CD1c-positive myeloid dendritic cell (primary cell): ENCODE measurements around the gene CDK2.

Experiments used
- DNase-seq: peaks from one replicate; pipeline ENCODE4 v3.0.0-alpha.2; 2016; ENCODE audit errors: extremely low spot score

Gene CDK2

DNA sequence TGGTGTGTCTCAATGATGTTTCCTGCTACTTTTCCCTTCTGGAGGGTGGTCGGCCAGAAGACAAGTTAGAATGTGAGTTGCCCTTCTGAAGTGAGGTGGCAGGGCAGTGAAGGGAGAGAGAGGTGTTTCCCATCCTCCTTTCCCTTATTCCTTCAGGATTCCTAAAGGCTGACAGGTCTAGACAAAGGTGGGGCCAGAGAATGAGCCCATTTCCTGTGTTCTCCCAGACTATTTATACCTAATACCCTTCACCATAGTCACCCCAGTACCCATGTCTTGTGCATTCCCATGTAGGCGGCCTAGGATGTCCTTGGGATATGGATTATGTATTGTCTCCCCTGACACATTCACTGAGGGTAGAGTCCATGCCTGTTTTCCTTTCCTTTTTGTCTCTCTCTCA, 28.6 kb upstream of the CDK2 start:
- no peak for DNase-seq

- no peak for DNase-seq
Measured at GRCh38 chr12:55938826-55939501, 27.7 kb upstream of the CDK2 start.

DNA sequence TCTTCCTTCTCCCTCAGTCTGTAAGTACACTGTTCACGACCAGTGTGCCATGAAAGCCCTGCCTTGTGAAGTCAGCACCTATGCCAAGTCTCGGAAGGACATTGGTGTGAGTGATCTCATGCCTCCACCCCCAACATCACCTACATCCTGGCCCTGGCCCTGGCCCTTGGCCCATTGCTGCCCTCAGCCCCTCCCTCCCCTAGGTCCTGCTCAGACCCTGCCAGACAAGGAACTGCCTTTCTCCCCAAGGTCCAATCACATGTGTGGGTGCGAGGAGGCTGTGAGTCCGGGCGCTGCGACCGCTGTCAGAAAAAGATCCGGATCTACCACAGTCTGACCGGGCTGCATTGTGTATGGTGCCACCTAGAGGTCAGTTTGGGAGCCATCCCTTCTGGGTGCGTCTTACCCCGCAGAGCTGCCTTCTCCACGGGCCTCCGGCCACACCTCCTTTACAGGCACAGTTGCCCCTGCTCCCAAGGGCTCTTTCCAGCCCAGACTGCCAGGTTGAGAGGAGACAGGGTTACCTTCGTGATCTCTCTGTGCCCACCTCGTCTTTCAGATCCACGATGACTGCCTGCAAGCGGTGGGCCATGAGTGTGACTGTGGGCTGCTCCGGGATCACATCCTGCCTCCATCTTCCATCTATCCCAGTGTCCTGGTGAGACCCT, 26.4 kb upstream of the CDK2 start:
- DNase-seq, result peak; percentile 91

GRCh38 chr12:55942055-55942454, 24.6 kb upstream of the CDK2 start:
- no peak for DNase-seq

DNA sequence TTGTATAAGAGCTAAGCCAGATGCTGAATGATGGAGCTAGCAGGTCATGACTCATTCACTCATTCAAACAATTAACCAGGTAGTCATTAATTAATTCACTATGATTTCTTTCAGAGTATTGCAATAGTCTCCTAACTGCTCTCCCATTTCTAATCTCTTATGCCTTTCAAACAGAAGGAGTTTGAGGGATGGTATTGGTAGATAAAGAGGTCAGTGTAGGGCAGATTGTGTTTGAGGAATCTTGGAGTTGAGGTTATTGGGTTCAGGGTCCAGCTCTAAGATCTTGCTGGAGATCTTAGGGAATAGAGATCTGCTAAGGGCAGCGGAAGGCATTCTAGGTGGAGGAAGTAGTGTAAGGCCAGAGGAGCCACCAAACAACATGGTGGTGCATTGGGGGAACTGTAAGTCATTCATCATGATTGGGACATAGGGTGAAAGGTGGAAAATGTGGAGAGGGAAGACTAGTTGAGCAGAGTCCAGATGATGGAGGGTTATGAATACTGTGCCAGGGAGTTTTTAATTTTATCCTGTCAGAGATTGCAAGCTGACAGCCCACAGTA, 24.0 kb upstream of the CDK2 start:
- no peak for DNase-seq

DNA sequence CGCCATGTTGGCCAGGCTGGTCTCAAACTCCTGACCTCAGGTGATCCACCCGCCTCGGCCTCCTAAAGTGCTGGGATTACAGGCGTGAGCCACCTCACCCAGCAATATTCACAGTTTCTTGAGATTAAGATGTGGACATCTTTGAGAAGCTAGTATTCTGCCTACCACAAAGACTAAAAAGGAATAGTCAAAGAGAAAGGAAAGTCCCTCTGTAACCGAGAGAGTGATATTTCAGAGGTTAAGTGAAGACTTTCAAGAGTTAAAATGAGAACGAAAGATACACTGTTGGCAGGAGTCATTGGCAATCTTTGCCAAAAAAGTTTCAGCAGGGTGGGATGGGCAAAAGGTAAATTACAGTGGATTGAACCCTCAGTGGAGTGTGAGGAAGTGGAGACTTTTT, 20.1 kb upstream of the CDK2 start:
- no peak for DNase-seq

- DNase-seq, result no peak
Measured at GRCh38 chr12:55955344-55955743, 11.3 kb upstream of the CDK2 start.

GRCh38 chr12:55955800-55956508, 10.7 kb upstream of the CDK2 start:
- DNase-seq, result no peak

DNA sequence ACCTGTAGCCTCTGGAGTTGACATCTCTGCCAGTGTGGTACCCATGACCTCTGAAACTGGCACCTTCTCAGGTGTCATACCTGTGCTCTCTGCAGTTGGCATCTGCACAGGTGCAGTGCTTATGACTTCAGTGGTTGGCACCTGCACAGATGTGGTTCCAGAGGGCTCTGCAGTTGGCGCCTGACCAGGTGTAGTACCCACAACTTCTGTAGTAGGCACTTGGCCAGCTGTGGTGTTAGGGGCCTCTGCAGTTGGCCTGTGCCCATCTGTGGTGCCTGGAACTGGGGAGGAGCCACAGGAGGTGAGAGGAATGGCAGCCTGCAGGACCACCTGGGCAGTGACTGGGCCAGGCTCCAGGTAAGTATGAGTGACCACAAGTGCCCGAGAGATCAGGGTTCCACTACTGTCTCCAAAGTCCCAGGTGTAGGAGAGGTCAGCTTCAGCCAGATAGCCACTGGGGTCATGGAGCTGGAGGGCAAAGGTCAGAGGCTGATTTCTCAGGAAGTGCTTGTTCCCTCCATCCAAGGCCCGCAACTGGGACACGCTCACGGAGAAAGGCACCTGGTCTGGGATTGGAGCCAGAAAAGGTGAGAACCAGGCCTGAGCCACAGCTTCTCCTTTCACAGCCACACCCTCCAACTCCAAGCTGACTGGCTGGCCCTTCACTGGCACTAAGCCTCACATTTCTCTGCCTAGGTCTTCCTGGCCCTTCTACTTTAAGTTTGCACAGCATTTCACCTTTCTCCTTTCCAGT, 9.3 kb upstream of the CDK2 start:
- DNase-seq, result no peak

- no peak for DNase-seq
Measured at GRCh38 chr12:55963760-55964159, 2.9 kb upstream of the CDK2 start.

DNA sequence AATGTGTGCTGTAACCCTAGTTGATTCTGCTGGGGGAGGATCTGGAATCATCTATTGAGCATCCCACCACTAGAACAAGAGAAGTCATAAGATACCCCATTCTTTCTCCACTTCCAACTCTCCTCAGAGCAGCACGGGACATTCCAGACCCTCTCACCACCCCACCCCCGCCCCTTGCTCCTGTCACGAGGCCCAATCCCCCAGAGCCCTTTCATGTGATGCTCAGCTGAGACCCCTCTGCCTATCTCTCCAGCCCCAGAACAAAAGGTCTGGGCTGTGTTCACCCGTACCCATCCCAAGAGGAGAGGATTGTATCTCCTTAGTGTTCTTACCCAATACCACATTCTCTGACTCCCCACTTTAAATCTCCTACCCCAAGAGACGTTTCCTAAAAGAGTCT, 1.4 kb upstream of the CDK2 start:
- no peak for DNase-seq

DNA sequence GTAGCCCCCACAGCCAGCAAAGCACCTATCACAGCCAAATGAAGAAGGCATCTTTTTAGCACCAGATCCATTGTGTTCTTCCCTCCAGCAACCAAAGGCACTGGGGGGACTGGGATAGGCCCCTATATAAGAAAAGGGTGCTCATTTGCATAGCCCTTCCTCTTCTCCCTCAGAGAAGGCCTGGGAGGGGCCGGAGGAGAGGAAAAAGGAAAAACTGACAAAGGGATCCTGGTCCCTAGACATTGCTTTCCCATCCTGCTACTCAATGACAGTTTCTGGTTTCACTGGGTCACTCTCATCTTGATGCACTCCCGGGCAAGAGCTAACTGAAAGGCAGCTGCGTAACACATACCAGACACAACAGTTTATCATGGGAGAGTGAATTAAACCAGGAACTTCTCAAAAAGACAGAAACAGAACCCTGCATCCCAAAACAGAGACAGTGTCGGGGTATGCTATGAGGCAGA, 656 bp upstream of the CDK2 start, which contains the start of gene PMEL:
PMEL (minus strand) TSS at position 102 of the 467 bp plus-strand sequence; CDS start at position 71, 31 bp downstream.
- peak; percentile 15 for DNase-seq

DNA sequence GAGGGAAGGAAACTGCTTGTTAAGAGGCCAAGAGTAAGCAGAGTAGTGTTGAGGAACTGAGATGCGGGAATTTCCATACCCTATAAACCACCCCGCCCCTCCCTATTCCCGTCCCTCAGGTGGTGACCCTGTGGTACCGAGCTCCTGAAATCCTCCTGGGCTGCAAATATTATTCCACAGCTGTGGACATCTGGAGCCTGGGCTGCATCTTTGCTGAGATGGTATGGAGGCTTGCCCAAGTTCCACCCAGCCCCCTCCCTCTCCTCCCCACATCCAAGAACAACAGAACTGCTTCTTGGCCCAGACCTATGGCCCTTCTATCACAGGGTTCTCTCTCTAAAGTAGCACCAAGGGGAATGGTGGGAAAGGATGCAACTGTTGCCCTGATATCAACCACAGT, 2.7 kb downstream of the CDK2 start:
- no peak for DNase-seq

GRCh38 chr12:55970775-55971174, 4.1 kb downstream of the CDK2 start:
- DNase-seq, result no peak

DNA sequence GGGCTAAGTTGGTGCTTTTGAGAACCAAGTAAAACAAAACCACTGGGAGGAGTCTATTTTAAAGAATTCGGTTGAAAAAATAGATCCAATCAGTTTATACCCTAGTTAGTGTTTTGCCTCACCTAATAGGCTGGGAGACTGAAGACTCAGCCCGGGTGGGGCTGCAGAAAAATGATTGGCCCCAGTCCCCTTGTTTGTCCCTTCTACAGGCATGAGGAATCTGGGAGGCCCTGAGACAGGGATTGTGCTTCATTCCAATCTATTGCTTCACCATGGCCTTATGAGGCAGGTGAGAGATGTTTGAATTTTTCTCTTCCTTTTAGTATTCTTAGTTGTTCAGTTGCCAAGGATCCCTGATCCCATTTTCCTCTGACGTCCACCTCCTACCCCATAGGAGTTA, 5.4 kb downstream of the CDK2 start:
- no peak for DNase-seq

GRCh38 chr12:55972456-55972855, 5.8 kb downstream of the CDK2 start:
- no peak for DNase-seq

GRCh38 chr12:55972911-55973598, 6.4 kb downstream of the CDK2 start:
- DNase-seq, result no peak

DNA sequence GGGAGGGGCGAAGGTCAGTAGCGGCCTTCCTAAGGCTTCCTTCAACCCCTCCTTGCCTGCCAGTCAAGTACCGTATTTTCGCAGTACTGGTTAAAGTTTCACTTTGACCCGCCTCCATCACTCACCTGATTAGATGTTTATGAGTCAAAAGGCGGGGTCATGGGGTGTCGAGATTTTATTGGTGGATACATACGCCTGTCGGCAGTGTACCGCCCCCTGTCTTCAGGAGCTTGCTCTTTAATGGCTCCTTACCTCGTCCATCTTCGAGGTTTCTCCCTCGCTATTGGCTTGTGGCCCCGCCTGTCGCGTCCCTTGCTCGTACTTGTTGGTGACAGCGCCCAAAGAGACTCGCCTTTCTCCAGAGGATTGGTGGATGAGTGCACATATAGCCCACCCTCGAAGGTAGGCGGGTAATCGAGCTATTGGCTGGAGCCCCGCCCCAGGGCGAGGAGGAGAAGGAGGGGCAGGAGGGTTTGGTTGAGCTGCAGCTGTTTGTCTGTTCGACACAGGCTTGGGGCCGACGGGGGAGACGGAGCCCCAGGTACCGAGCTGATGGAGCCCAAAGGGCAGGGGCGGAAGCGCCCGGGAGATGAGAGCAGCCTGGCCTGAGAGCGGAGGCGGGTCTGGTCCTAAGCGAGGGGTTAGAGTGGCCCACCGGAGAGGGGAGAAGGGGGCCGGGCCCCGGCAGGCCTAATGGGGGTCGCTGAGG, 7.1 kb downstream of the CDK2 start, which contains the start of gene RAB5B:
RAB5B (plus strand) TSS at position 480 of the 709 bp plus-strand sequence. CDS start 12,883 bp downstream, outside the sequence.
- peak; percentile 99 for DNase-seq

DNA sequence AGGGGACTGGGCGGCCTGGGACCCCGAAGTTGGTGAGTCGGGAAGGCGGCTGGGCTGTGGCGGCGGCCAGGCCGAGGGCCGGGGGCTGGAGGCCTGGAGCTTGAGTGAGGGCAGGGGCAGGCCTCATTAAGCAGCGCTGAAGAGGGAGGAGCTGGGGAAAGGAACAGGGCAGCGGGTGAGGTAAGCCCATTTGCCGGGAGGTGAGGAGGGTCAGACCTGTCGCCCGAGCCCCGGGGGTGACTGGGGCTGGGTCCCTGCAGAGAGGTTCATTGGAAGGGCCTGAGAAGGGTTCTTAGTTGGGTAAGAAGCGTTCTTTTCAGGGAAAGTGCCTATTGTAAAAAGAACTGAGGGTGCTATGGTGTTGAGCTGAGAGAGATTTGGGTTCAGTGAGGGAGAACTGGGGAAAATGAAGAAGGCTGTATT, 7.7 kb downstream of the CDK2 start:
- peak; percentile 30 for DNase-seq

DNA sequence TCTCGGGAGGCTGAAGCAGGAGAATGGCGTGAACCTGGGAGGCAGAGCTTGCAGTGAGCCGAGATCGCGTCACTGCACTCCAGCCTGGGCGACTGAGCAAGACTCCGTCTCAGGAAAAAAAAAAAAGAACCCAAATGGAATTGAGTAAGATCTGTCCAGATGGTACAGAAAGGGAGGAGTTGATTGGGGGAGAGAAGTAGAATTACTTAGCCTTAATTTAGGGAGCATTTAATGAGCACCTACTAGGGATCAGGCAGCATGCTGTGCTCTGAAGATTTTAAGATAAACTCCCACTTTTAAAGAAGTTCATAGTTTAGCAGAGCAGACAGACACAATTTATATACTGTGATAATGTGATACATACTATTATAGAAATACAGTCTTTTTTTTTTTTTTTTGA, 11.8 kb downstream of the CDK2 start:
- DNase-seq, result no peak
